GM12875 (cell line): ENCODE results near the gene LGR6.

Source experiments
- H3K4me3 ChIP-seq: one replicate; pipeline ENCODE4 v1.5.1; 2011; ENCODE audit warnings: low read depth, low read length, control low read depth
- CTCF ChIP-seq: IDR thresholded peaks from 2 replicates; pipeline ENCODE4 v1.5.1; 2011; ENCODE audit warnings: low read depth, mild to moderate bottlenecking, control low read depth, inconsistent platforms, low read length, moderate library complexity, borderline replicate concordance; ENCODE audit not compliant: insufficient read depth

LGR6 gene

DNA sequence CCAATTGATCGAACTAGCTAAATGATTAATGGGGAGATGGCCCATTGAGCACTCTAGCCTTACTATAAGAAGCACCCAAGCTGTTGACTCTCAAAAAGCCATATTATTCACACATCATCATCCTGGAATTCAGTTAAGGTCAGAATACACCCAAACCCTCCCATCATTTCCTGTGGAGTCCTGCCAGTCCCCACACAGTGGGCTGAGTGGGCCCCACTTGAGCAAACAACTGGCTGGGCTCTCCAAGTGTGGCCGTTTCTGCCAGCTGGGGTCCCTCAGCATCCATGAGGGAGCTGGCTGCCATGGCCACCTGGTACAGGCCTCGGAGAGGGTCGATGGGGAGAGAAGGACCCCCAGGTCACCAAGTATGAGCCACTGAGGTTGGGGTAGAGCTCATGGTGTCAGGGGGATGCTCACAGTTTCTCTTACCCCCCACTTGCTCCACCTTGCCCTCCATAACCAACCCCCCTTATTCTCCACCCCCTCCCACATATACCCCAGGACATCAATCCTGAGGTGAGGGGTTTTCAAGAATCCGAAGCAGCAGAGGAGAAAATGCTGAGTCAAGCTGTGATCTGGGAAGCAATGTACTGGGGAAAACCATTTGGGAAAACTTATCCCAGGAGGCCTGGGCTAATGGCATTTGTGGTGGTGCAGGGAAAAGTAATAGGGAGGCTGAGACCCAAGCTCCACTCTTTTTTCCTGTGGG, 87.9 kb downstream of the LGR6 start:
- no peak for TF ChIP-seq CTCF
- H3K4me3 ChIP-seq: no peak overlapping the region

DNA sequence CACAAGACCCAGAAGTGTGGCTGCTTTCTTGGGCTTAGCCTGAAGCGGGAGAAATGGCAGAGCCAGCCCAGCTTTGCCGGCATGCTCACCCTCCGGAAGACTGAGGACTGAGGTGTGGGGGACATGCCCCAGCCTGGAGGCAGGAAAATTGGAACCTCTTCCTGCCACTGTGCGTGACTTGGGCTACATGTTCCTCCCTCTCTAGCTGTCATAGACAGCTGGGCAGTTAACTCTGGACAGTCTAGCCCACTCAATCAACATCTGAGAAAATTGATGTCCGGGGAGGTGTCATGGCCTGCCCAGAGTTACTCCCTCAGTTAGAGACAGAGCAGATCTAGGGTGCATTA, 88.4 kb downstream of the LGR6 start:
- H3K4me3 ChIP-seq: no peak overlapping the region
- TF ChIP-seq CTCF: no peak

- H3K4me3 ChIP-seq: no peak overlapping the region
- no peak for TF ChIP-seq CTCF
These were observed 89.1 kb downstream of the LGR6 start for GRCh38 chr1:202282596-202283283.

GRCh38 chr1:202283379-202283844, 89.8 kb downstream of the LGR6 start:
- no peak overlapping the region for H3K4me3 ChIP-seq
- no peak for TF ChIP-seq CTCF

GRCh38 chr1:202283991-202284390, 90.4 kb downstream of the LGR6 start:
- H3K4me3 ChIP-seq: no peak overlapping the region
- no peak for TF ChIP-seq CTCF

GRCh38 chr1:202285908-202286307, 92.3 kb downstream of the LGR6 start:
- no peak overlapping the region for H3K4me3 ChIP-seq
- TF ChIP-seq CTCF: no peak

DNA sequence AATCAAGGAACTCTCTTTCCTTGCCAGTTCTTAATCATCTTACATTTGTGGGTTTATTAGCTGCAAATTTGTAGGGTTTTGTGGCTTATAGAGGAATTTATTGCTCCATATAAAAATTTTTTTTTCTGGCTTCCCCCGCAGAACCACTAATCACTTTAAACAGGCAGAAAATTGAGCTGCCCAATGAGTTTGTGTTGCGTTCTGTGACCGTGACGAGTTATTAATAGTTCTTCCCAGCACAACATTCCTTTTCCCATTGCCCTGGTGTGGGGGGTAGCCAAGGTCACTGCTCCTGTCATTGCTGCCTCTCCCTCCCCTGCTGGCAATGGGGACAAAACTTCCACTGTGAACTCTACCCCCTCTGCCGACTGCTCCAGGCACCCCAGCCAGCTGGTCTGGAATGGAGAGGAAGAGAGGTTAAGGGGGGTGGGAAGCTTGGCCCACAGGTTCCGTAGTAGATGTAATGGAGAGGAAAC, 93.1 kb downstream of the LGR6 start:
- TF ChIP-seq CTCF: no peak
- H3K4me3 ChIP-seq: no peak overlapping the region
